GOT3 (cell line): Measurements from ENCODE around the gene PIK3R3.
"Not testable (repeated sequence)": the region's sequence is repeated elsewhere in the genome, so short reads cannot be mapped to it uniquely, and the experiment has no call there.

Source experiments
- DNase-seq: peaks from one replicate; lab custom pipeline; 2025; ENCODE audit warnings: mixed read lengths; lab: John Stamatoyannopoulos, UW

PIK3R3 gene

DNA sequence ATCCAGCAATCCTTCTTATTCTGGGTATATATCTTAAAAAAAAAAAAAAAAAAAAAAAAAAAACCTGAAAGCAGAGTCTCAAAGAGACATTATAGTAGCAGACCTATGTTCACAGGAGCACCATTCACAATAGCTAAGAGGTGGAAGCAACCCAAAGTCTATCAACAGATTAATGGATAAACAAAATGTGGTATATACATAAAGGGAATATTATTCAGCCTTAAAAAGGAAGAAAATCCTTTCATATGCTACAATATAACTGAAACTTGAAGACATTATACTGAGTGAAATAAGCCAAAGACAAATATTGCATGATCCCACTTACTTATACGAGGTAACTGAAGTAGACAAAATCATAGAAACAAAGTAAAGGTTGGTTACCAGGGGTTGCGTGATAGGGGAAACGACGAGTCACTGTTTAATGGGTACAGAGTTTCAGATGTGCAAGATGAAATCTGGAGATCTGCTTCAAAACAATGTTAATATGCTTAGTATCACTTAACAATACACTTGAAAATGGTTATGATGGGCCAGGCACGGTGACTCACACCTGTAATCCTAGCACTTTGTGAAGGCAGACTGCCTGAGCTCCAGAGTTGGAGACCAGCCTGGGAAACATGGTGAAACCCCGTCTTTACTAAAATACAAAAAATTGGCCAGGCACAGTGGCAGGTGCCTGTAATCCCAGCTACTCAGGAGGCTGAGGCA lies 29.5 kb downstream of the PIK3R3 start:
- DNase-seq = no peak

DNA sequence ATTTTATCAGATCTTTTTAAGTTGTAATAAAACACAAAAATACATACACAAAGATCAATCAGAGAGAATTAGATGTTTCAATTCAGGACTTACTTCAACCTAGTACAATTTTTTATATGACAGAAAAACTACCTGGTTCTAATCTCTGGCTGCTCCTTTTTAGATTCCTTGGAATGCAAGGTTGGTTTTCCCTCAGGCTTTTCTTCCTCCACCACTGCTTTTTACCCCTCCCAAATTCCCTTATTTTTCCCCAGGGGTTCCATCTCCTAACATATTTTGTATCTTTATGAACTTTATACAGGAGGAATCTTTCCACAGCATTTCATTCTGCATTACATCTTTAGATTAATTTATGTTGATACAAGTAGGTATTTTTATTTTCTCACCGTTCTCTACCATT lies 33.2 kb downstream of the PIK3R3 start:
- DNase-seq = no peak

DNA sequence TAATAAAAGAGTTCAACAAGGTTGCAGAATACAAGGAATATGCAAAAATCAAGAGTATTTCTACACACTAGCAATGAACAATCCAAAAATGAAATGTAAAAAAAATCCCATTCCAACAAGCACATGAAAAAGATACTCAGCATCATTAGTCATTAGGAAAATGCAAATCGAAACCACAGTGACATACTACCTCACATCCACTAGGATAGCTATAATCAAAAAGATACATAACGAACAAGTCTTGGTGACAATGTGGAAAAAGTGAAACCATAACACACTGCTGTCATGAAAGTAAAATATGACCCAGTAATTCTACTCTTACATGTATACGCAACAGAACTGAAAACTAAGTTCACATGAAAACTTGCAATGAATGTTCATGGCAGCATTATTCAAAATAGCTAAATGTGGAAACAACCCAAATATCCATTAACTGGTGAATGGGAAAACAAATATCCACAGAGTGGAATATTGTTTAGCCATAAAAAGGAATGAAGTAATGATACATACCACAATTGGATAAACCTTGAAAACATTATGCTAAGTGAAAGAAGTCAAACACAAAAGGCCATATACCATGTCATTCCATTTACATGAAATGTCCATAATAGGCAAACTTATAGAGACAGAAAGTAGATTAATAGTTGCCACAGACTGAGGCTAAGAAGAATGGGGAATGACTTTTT lies 34.3 kb downstream of the PIK3R3 start:
- DNase-seq = no peak

DNA sequence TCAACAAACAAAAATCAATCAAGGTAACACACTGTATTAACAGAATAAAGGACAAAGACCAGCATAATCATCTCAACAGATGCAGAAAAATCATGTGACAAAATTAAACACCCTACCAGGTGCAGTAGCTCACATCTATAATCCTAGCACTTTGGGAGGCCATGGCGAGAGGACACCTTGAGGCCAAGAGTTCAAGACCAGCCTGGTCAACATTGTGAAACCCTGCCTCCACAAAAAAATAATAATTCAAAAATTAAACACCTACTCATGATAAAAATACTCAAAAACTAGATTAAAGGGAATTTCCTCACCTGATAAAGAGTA lies 35.3 kb downstream of the PIK3R3 start:
- DNase-seq = no peak

DNA sequence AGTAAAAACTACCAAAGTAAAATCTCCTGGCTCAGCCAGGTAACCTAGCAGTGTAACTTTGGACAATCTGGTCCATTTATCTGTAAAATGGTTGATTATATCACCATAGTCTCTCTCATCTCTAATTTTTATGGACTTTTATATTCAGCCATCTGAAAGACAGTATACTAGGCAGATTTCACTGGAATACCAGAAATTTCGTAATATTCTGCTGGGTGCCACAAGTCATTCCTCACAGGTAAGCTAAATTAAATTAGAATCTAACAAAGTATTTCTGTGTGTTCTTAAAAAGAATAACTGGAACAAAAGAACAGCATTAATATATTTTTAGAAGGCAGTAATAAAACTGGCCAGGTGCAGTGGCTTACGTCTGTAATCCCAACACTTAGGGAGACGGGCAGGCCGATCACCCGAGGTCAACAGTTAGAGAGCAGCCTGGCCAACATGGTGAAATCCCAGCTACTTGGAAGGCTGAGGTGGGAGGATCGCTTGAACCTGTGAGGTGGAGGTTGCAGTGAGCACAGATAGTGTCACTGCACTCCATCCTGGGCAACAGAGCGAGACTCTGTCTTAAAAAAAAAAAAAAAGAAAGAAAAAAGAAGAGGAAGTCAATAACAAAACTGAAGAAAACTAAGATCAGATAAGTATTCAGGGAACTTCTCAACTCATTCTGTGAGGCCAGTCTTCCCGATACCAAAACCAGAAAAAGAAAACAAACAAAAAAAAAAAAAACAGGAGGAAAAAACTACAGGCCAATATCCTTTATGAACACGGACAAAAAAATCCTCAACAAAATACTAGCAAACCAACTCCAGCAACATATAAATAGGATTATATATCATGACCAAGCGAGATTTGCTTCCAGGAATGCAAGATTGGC lies 35.9 kb downstream of the PIK3R3 start:
- no peak for DNase-seq

DNA sequence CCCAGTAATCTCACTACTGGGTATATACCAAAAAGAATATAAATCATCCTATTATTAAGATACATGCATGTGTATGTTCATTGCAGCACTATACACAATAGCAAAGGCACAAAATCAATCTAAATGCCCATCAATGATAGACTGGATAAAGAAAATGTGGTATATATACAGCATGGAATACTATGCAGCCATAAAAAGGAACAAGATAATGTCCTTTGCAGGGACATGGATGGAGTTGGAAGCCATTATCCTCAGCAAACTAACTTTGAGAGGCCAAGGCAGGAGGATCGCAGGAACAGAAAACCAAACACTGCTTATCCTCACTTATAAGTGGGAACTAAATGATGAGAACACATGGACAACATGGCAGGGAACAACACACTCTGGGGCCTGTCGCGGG lies 37.3 kb downstream of the PIK3R3 start:
- DNase-seq = not testable (repeated sequence)

DNA sequence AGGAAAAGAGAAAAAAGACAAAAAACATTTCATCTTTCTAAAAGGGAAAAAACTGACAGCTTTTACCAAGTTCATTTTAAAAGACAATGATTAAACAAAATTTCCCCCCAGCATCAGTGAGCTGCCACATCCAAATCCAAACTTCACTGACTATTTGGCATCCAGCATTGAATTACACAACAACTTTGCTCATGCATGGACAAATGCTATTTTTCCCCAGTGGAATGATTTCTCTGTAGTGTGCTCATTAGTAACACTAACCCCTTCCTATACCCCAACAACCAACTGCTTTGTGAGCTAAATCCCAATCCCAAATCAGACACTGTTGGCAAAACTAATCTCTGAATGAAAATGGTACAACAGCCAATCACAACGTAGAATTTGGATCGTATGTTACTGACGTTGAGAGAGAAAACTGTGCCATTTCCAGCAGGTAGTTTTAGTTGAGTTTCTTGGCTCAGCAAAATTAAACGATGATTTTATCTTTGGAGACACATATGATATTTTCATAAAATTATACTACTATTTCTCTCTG lies 37.9 kb downstream of the PIK3R3 start:
- DNase-seq = no peak

DNA sequence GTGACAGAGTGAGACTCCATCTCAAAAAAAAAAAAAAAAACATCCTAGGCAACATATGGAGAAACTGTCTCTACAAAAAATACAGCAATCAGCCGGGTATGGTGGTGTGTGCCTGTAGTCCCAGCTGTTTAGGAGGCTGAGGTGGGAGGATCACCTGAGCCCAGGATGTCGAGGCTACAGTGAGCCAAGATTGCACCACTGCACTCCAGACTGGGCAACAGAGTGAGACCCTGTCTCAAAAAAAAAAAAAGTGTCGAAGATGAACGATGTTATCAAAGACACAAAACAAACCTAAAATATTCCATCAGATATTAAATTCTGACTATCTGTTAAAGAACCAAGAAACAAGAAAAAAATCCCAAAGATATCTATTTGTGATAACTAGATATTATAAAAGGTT lies 38.6 kb downstream of the PIK3R3 start:
- DNase-seq = not testable (repeated sequence)

DNA sequence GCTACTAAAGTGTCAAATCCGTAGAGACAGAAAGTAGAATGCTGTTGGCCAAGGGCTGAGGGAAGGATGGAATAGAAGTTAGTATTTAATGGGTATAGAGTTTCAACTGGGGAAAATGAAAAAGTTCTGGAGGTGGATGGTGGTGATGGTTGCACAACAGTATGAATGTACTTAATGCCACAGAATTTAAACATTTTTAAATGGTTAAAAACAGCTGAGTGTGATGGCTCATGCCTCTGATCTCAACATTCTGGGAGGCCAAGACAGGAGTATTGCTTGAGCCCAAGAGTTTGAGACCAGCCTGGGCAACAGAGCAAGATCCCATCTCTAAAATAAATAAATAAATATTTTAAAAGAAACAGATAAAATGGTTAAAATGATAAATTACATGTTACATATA lies 44.5 kb downstream of the PIK3R3 start:
- DNase-seq = no peak

DNA sequence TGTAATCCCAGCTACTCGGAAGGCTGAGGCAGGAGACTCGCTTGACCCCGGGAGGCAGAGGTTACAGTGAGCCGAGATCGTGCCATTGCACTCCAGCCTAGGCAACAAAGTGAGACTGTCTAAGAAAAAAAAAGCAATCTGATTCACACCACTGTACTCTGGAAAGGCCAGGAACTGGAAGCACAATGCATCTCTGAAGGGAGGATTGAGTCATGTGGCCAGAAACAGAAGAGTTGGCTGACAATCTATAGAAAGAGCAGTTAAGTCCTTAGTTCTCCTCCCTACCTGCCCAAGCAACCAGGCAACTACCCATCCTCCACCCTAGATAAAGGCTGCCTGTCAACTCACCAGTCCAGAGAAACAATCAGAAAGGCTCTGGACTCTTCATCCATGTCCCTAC lies 45.9 kb downstream of the PIK3R3 start:
- DNase-seq = no peak

DNA sequence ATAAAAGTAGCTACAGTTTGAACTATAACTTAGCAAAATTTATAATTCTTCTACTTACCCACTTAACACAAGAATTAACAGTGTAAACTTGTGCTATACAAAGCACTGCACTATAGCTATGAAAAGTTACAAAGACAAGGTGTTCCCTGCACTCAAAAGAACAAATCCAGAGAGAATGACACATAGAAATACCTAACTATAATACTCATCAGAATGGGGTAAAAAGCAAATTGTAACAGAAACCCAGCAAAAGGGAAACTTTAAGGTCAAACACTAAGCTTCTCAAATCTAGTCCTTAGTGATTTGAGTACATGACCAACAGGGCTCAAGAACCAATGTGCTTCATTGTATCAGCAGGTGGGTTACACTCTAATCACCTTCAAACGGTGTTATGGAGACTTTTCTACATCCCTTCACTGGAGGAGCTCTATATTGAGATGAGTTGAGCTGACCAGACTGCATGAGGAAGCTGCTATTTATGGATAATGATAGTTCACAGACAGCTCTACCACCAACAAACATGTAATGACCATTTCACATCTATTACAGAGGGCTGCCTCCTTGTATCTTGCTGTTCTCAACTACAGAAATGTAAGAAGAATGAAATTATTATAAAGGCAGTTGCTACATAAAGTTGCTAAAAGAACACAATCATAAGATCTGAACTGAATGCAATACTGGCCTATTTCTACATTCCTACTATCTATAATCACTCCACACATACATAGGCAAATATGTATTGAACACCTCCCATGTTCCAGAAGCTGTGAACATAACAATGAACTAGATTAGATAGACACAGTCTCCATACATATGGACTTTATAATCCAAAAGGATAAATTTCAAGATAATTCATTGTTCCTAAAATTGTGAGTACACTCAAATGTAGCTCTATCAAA lies 47.6 kb downstream of the PIK3R3 start:
- no peak for DNase-seq

DNA sequence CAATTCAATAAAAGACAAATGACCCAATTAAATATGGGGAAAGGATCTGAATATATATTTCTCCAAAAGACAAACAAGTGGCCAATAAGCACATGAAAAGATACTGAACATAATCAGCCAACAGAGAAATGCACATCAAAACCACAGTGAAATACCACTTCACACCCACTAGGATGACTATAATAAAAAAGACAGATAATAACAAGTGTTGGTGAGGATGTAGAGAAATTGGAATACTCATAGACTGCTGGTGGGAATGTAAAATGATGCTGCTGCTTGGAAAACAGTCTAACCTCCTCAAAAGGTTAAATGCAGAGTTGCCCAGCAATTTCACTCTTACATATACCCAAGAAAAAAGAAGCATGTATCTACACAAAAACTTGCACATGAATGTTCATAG lies 48.9 kb downstream of the PIK3R3 start:
- no peak for DNase-seq

DNA sequence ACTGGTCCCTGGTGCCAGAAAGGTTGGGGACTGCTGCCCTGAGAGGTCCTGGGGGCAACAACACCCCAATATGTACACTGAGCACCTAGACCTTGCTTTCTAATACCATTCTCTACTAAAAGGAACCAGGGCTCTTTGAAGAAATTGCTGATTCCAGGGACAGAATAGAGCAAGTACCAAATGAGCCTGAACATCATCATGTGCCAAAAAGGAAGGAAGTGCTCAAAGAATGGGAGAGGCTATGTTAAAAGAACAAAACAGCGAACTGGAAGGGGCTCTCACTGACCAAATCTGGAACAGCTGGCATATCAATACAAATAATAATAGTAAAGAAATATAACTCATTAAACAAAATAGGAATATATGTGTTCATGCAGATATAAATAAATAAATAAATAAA lies 50.8 kb downstream of the PIK3R3 start:
- no peak for DNase-seq

DNA sequence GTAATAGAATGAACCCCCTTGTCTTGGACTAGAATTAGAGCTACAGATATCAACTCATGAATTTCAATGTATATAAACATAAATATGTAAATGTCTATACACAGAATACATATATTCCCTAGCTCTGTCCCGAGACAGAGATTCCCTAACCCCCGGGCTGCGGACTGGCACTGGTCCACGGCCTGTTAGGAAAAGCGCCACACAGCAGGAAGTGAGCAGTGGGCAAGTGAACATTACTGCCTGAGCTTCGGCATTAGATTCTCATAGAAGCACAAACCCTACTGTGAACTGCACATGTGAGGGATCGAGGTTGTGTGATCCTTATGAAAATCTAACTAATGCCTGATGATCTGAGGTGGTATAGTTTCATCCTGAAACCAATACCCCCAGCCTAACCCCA lies 51.2 kb downstream of the PIK3R3 start:
- no peak for DNase-seq

DNA sequence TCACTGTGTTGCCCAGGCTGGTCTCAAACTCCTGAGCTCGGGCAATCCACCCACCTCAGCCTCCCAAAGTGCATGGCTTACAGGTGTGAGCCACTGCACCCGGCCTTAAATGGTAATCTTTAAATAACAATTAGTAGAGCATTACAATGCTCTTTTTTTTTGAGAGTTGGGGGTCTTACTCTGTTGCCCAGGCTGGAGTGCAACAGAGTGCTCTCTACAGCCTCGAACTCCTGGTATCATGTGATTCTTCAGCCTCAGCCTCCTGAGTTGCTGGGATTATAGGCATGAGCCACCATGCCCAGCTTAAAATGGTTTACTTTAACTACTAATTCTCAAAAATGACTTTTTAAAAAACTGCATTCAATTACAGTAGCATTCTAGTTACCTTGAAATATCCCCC lies 52.2 kb downstream of the PIK3R3 start:
- DNase-seq = no peak

DNA sequence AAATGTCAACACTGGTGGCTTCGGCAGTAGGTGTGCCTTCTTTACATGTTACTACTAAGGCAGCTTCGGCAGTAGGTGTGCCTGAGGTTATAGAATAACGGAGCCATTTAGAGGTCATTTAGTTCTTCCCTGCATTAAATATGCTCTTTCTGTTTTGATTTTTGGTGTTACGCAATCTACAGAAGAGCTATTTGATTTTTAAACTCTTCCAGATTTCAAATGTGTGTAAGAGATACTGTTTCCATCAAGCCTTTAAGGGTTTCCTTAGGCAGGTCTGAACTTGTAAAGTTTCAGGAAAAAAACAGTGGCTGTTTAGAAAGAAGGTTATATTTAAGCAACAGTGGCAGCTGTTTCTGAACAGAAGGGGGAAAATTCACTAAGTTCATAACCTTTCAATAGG lies 54.8 kb downstream of the PIK3R3 start:
- no peak for DNase-seq

DNA sequence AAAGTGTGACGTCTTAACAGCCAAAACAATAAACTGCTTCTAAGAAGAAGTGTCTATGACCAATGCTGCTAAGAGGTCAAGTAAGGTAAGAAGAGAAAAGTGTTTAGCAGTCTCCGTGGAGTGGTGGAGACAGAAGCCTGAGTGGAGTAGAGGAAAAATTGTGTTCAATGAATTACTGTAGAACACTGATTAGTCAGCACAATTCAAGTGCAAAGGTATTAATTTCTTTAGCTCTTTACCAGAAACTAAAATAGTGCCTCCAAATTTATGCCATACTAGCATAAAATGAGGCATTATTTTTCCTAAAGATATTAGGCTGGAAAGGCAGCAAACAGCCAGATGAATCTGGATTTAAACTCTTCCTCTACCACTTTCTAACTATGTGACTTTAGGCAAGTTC lies 56.1 kb downstream of the PIK3R3 start:
- DNase-seq = no peak

DNA sequence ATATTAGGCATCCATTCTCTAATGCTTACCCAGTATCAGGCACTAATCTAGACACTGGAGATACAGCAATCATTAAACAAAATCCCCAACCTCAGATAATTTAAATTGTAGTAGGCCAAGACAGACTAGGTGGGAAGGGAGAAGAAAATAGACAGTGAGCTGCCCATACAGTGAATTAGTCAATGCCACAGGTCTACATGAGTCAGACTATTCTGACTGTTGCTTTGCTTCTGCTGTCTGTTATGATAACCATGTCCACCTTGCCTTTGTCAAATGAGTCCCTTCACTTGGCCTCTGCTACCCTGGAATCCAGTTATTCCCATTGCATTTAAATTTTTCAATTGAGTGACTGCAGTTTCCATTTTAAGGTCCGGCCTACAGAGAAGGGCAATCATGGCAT lies 59.5 kb downstream of the PIK3R3 start:
- DNase-seq = no peak

DNA sequence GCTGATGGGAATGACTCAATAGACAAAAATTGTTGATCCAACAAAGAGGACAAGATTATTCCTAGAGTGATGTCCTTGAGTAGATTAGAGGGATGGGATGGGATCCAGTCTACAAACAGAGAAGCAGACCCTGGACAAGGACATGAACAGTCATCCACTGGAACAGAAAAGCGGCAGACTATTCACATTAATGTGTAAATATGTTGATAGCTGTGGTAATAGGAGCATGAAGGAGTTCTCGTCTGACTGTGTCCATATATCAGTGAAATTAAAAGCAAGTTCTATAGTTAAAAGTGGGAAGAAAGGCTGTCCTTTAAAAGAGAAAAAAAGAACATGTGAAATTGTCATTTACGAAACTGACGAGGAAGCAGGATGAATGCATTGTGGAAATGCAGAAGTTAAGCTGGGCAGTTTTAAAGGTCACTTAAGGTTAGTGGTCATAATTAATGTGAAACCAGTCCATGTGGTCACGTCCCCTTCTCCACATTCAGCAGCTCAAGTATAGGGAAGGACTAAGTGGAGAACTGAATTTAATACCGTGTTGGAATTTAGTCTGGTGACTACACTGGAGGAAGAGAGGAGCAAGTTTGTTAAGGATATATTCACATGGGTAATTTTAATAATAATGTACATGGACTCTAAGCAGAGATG lies 62.1 kb downstream of the PIK3R3 start:
- no peak for DNase-seq

DNA sequence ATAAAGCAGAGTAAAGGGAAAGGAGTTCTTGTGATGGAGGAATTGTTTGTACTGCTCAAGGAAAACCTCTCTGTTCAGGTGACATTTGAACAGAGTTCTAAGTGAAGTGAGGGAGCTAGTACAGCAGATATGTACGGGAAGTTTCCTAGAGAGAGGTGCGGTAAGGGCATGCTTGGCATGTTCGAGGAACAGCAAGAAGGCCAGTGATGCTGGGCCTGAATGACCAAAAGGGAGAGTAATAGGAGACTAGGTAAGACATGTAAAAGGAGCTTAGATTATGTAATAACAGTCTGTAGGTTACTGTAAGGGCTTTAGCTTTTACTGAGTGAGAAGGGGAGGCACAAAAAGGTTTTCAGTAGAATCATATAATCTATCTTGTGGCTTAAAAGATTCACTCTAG lies 63.9 kb downstream of the PIK3R3 start:
- DNase-seq = no peak

DNA sequence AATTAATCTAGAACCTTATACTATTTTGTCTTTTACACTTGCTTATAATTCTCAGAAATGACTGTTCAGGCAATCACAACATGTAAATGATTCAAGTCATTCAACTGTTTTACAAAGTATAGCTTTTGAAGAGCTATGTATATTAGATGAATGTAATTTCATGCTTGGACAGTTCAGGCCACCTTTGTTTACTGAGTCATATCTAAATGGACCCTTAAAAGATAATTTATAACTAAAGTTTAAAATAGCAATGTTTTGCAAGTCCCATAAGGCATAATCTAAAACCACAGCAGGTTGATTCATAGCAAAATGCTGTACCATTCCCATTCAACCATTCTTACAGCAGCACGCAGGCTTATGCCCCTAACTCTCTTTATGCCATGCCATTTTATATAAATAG lies 64.8 kb downstream of the PIK3R3 start:
- DNase-seq = no peak
